SK-N-SH (cell line): Measurements from ENCODE around the gene ASCC1. TPM values are rescaled to one million over a fixed set of nuclear protein-coding genes. Genes with fewer than 3 reads are reported as not detected.

Source experiments
- CTCF ChIA-PET: fragments of 300-600, 350-600 bp; formaldehyde crosslinking; extraction: SDS; loops from one replicate; lab custom pipeline; 2021; lab: Yijun Ruan, JAX
- POLR2A ChIA-PET: fragments of 350-600 bp; sonication (Branson Sonifier 250); formaldehyde crosslinking; extraction: SDS; loops from one replicate; lab custom pipeline; 2020; ENCODE audit warnings: antibody characterized with exemption, inconsistent platforms; lab: Yijun Ruan, JAX
- DNase-seq: peaks from one replicate; pipeline ENCODE4 v3.0.0; 2012
- H2AFZ ChIP-seq: fragments of 200-600 bp; sonication (generic); 2 replicates; pipeline ENCODE4 v1.8.1; 2016; ENCODE audit warnings: antibody characterized with exemption, mild to moderate bottlenecking, low read depth
- H3F3A ChIP-seq: fragments of 200-600 bp; sonication (generic); replicated peaks from 2 replicates; pipeline ENCODE3; 2016; ENCODE audit warnings: antibody characterized with exemption, mild to moderate bottlenecking; ENCODE audit not compliant: insufficient read depth
- H3K27ac ChIP-seq, 2 experiments: fragments of 200-500 bp in 1 of 2; fragments of 200-600 bp in 1 of 2; sonication (Bioruptor generic) in 1 of 2; sonication (generic), shearing (Covaris generic) in 1 of 2; 2 replicates each; pipeline versions ENCODE4 v1.5.1 to v1.6.1; 2014 to 2016; ENCODE audit warnings: low read depth in 2 of 2, inconsistent platforms in 1 of 2, low read length in 1 of 2, mild to moderate bottlenecking in 1 of 2, mixed read lengths in 1 of 2
- H3K27me3 ChIP-seq: fragments of 200-600 bp; sonication (generic), shearing (Covaris generic); 2 replicates; pipeline ENCODE4 v1.6.1; 2016; ENCODE audit warnings: mixed run types; ENCODE audit not compliant: insufficient read depth
- H3K36me3 ChIP-seq, 2 experiments: fragments of 200-500 bp in 1 of 2; fragments of 200-600 bp in 1 of 2; sonication (Bioruptor generic) in 1 of 2; sonication (generic) in 1 of 2; replicated peaks in 1 of 2; 2 replicates each; pipeline versions ENCODE3 to v1.5.1; 2014 to 2016; ENCODE audit warnings: low read length in 1 of 2, mild to moderate bottlenecking in 1 of 2; ENCODE audit not compliant: insufficient read depth in 2 of 2, control insufficient read depth in 1 of 2
- H3K4me1 ChIP-seq, 2 experiments: fragments of 200-500 bp in 1 of 2; fragments of 200-600 bp in 1 of 2; sonication (Bioruptor generic) in 1 of 2; sonication (generic), shearing (Covaris generic) in 1 of 2; 2 replicates each; pipeline versions ENCODE4 v1.5.1 to v1.6.1; 2014 to 2016; ENCODE audit warnings: low read depth in 1 of 2, low read length in 1 of 2, mixed run types in 1 of 2; ENCODE audit not compliant: insufficient read depth in 2 of 2, control insufficient read depth in 1 of 2
- H3K4me2 ChIP-seq: fragments of 200-600 bp; sonication (generic), shearing (Covaris generic); 2 replicates; pipeline ENCODE4 v1.6.1; 2017; ENCODE audit warnings: mixed run types
- H3K4me3 ChIP-seq, 2 experiments: fragments of 200-500 bp in 1 of 2; fragments of 200-600 bp in 1 of 2; sonication (Bioruptor generic) in 1 of 2; sonication (generic), shearing (Covaris generic) in 1 of 2; 2 replicates each; pipeline versions ENCODE4 v1.5.1 to v1.8.1; 2014 to 2016; ENCODE audit warnings: low read depth in 2 of 2, inconsistent platforms in 1 of 2, low read length in 1 of 2, mild to moderate bottlenecking in 1 of 2, mixed read lengths in 1 of 2, moderate library complexity in 1 of 2
- H3K79me2 ChIP-seq: fragments of 200-600 bp; sonication (generic); 2 replicates; pipeline ENCODE4 v1.8.1; 2017; ENCODE audit warnings: mild to moderate bottlenecking; ENCODE audit not compliant: insufficient read depth
- H3K9ac ChIP-seq: fragments of 200-600 bp; sonication (generic); 2 replicates; pipeline ENCODE4 v1.6.1; 2017; ENCODE audit warnings: mixed run types
- H3K9me2 ChIP-seq: fragments of 200-600 bp; sonication (generic); 2 replicates; pipeline ENCODE4 v1.6.1; 2017; ENCODE audit warnings: mixed run types
- H3K9me3 ChIP-seq: fragments of 200-600 bp; sonication (generic); 2 replicates; pipeline ENCODE4 v1.6.1; 2017; ENCODE audit warnings: mixed run types, mild to moderate bottlenecking, moderate library complexity
- H4K20me1 ChIP-seq: fragments of 200-600 bp; sonication (generic); 2 replicates; pipeline ENCODE4 v1.6.1; 2017; ENCODE audit warnings: mild to moderate bottlenecking, mixed run types; ENCODE audit not compliant: insufficient read depth
- EZH2phosphoT487 ChIP-seq: fragments of 200-600 bp; sonication (generic); IDR thresholded peaks from 2 replicates; pipeline ENCODE4 v1.6.1; 2017; ENCODE audit warnings: low read depth, mixed run types, mild to moderate bottlenecking, antibody characterized with exemption, moderate library complexity, borderline replicate concordance
- FOXM1 ChIP-seq: IDR thresholded peaks from 2 replicates; pipeline ENCODE4 v1.4.0; 2012; ENCODE audit warnings: low read depth, mild to moderate bottlenecking
- IRF3 ChIP-seq: fragments of 150-350 bp; IDR thresholded peaks from 2 replicates; pipeline ENCODE4 v1.6.1; 2016; ENCODE audit warnings: mild to moderate bottlenecking, low read depth, low read length
- JUND ChIP-seq: IDR thresholded peaks from 2 replicates; pipeline ENCODE4 v1.4.0; 2012
- MEF2A ChIP-seq: IDR thresholded peaks from 2 replicates; pipeline ENCODE4 v1.4.0; 2012; ENCODE audit warnings: low read depth, borderline replicate concordance
- NFIC ChIP-seq: IDR thresholded peaks from 2 replicates; pipeline ENCODE4 v1.4.0; 2012; ENCODE audit warnings: borderline replicate concordance
- REST ChIP-seq: IDR thresholded peaks from 2 replicates; pipeline ENCODE4 v1.6.1; 2012; ENCODE audit warnings: mild to moderate bottlenecking, low read depth, low read length, moderate library complexity
- RXRA ChIP-seq: IDR thresholded peaks from 2 replicates; pipeline ENCODE4 v1.4.0; 2012; ENCODE audit warnings: low read depth, mild to moderate bottlenecking, borderline replicate concordance
- TEAD4 ChIP-seq: IDR thresholded peaks from 2 replicates; pipeline ENCODE4 v1.4.0; 2012; ENCODE audit warnings: mild to moderate bottlenecking, borderline replicate concordance; ENCODE audit not compliant: insufficient read depth
- USF1 ChIP-seq: IDR thresholded peaks from 2 replicates; pipeline ENCODE4 v1.4.0; 2012; ENCODE audit warnings: low read depth, borderline replicate concordance
- YY1 ChIP-seq: IDR thresholded peaks from 2 replicates; pipeline ENCODE4 v1.4.0; 2012; ENCODE audit warnings: low read depth, mild to moderate bottlenecking
- WGBS: methylation state at CpG from one replicate; pipeline ENCODE4 v1.1.6; 2017; ENCODE audit warnings: low lambda C conversion rate; 5-methylcytosine and 5-hydroxymethylcytosine counted together
- polyA plus RNA-seq, 3 experiments: library from polyadenylated mRNA; depleted of rRNA; stranded (reverse); fragments of >200 nt; gene quantifications; 2 replicates each; pipeline ENCODE4 v1.2.3, GENCODE V29; 2012

The ASCC1 gene
- polyA plus RNA-seq, 1 of the 3 experiments (the other 2 are of a cell fraction), result 15.0 TPM

- Histone ChIP-seq H2AFZ (no peak overlapping the region), H3K9me2 (no peaks in the 10 kb centered on the region), H4K20me1 (no peaks in the 10 kb centered on the region), H3K4me2 (no peak overlapping the region), H3K9me3 (no peaks in the 10 kb centered on the region), H3K4me3 (no peak overlapping the region), H3F3A (no peaks in the 10 kb centered on the region), H3K27me3 (peaks cover 9% of the 10 kb centered on the region; the same call in 1 of the 2 replicates), H3K4me1 (peaks cover 0 to 18% of the 10 kb centered on the region in 2 experiments; a peak in 1 of 4 replicates), H3K27ac (no peak overlapping the region), H3K9ac (no peak overlapping the region), H3K79me2 (no peaks in the 10 kb centered on the region), H3K36me3 (no peaks in the 10 kb centered on the region)
- CTCF ChIA-PET, result interaction anchor here (1.0 kb wide), 1 partner anchor 42 kb away, joined by 3 read pairs; no protein-coding TSS in a partner anchor
- DNase-seq, result no peak
- TF ChIP-seq EZH2phosphoT487 (no peak), JUND (no peak), IRF3 (no peak), RXRA (no peak), NFIC (no peak), FOXM1 (no peak), YY1 (no peak), REST (no peak), USF1 (no peak), MEF2A (no peak), TEAD4 (no peak)
- POLR2A ChIA-PET, result no interaction called here
- 90% methylated on average over 9 of the region's 16 CpGs for WGBS
These were observed 132.2 kb downstream of the ASCC1 start for GRCh38 chr10:72083790-72084459.
